ENCODE results near the gene PRDM11.

GRCh38 chr11:45113807-45114206 is 32.6 kb upstream of the PRDM11 start:
- no peak for TF ChIP-seq CTCF (IDR thresholded peaks at IDR 0.05)
- TF ChIP-seq POLR2A (IDR thresholded peaks at IDR 0.05), result no peak
